ENCODE measurements around the gene ACTR6. TPM values are rescaled to one million over a fixed set of nuclear protein-coding genes. Genes with fewer than 3 reads are reported as not detected.

ACTR6 gene
- total and polyA plus RNA-seq, 2 experiments from 2014 or later = 15.8 to 28.0 TPM

- no peaks in the 10 kb centered on the region for H3K27me3 ChIP-seq
- no peak for DNase-seq (ENCODE audit: low read depth in 1 of 2, low spot score in 1 of 2)
- peaks cover 4% of the 10 kb centered on the region for H3K4me1 ChIP-seq (ENCODE audit: low read depth)
- no peak overlapping the region for H3K4me3 ChIP-seq
- no peaks in the 10 kb centered on the region for H3K9me3 ChIP-seq (ENCODE audit: low read depth)
- H3K27ac ChIP-seq = no peak overlapping the region
- TF ChIP-seq, protein P1, sequence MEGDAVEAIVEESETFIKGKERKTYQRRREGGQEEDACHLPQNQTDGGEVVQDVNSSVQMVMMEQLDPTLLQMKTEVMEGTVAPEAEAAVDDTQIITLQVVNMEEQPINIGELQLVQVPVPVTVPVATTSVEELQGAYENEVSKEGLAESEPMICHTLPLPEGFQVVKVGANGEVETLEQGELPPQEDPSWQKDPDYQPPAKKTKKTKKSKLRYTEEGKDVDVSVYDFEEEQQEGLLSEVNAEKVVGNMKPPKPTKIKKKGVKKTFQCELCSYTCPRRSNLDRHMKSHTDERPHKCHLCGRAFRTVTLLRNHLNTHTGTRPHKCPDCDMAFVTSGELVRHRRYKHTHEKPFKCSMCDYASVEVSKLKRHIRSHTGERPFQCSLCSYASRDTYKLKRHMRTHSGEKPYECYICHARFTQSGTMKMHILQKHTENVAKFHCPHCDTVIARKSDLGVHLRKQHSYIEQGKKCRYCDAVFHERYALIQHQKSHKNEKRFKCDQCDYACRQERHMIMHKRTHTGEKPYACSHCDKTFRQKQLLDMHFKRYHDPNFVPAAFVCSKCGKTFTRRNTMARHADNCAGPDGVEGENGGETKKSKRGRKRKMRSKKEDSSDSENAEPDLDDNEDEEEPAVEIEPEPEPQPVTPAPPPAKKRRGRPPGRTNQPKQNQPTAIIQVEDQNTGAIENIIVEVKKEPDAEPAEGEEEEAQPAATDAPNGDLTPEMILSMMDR (IDR thresholded peaks at IDR 0.05; ENCODE audit: low read depth, low read length) = no peak
- H3K36me3 ChIP-seq = no peaks in the 10 kb centered on the region
These were observed 35.3 kb upstream of the ACTR6 start for GRCh38 chr12:100165356-100165755.

GRCh38 chr12:100166232-100166631 lies 34.4 kb upstream of the ACTR6 start:
- TF ChIP-seq, protein P1 (IDR thresholded peaks at IDR 0.05; ENCODE audit: low read depth, low read length) = no peak
- no peak overlapping the region for H3K4me3 ChIP-seq
- peaks cover 4% of the 10 kb centered on the region for H3K4me1 ChIP-seq (ENCODE audit: low read depth)
- no peaks in the 10 kb centered on the region for H3K36me3 ChIP-seq
- H3K27ac ChIP-seq = no peak overlapping the region
- no peaks in the 10 kb centered on the region for H3K9me3 ChIP-seq (ENCODE audit: low read depth)
- no peak for DNase-seq (ENCODE audit: low read depth in 1 of 2, low spot score in 1 of 2)
- no peaks in the 10 kb centered on the region for H3K27me3 ChIP-seq

GRCh38 chr12:100168562-100168961 lies 32.1 kb upstream of the ACTR6 start:
- no peaks in the 10 kb centered on the region for H3K36me3 ChIP-seq
- H3K9me3 ChIP-seq (ENCODE audit: low read depth) = no peaks in the 10 kb centered on the region
- no peak overlapping the region for H3K4me3 ChIP-seq
- no peaks in the 10 kb centered on the region for H3K27me3 ChIP-seq
- peaks cover 4% of the 10 kb centered on the region for H3K4me1 ChIP-seq (ENCODE audit: low read depth)
- no peak for DNase-seq (ENCODE audit: low read depth in 1 of 2, low spot score in 1 of 2)
- TF ChIP-seq, protein P1 (IDR thresholded peaks at IDR 0.05; ENCODE audit: low read depth, low read length) = no peak
- no peak overlapping the region for H3K27ac ChIP-seq

DNA sequence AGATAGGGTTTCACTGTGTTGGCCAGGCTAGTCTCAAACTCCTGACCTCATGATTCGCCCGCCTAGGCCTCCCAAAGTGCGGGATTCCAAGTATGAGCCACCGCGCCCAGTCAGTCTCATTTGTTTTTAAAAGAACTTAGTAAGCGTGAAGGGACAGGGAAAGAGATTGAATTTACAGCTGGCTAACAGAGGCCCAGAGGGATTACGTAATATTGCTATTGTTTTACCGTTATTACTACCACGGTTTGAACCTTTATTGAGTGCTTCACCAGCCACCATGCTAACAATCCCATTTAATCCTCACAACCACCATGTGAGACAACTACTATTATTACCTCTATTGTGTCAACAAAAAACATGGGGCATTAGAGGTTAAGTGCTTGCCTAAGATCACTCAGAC lies 31.3 kb upstream of the ACTR6 start:
- Histone ChIP-seq H3K27me3 (no peaks in the 10 kb centered on the region), H3K9me3 (ENCODE audit: low read depth) (no peaks in the 10 kb centered on the region), H3K4me1 (ENCODE audit: low read depth) (peaks cover under 1% of the 10 kb centered on the region), H3K27ac (no peak overlapping the region), H3K4me3 (no peak overlapping the region), H3K36me3 (no peaks in the 10 kb centered on the region)
- no peak for DNase-seq (ENCODE audit: low read depth in 1 of 2, low spot score in 1 of 2)
- TF ChIP-seq, protein P1 (IDR thresholded peaks at IDR 0.05; ENCODE audit: low read depth, low read length) = no peak

DNA sequence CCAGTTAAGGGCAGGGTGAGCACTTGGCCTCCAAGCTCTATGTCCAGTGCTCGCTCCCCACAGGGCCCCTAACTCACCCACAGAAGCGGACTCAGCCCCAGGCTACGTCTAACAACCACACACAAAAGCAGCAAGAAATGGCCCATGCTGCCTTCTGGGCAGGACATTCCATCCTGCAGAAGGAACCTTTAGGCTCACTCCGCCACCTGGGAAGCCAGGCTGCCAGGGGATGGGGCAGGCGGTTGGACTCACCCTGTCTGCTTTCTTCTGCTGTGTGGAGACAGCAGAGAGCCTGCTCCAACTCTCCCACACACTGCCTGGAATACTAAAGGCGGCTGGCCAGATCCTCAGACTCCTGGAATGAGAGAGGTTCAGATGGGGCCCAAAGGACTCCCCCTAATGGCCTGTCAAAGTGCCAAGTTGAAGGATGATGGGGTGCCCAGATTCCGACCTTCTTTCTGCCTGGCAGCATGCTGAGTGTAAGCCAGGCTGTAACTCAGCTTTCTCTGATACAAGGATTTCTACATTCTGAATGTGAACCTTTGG lies 30.2 kb upstream of the ACTR6 start:
- Histone ChIP-seq H3K4me1 (ENCODE audit: low read depth) (no peaks in the 10 kb centered on the region), H3K27ac (no peak overlapping the region), H3K27me3 (no peaks in the 10 kb centered on the region), H3K36me3 (no peaks in the 10 kb centered on the region), H3K4me3 (no peak overlapping the region), H3K9me3 (ENCODE audit: low read depth) (no peaks in the 10 kb centered on the region)
- peak in 1 of 2 donors; percentile 25 for DNase-seq (ENCODE audit: low read depth in 1 of 2, low spot score in 1 of 2)
- TF ChIP-seq, protein P1 (IDR thresholded peaks at IDR 0.05; ENCODE audit: low read depth, low read length) = no peak

All from cardiac muscle cell (in vitro differentiated cells and primary cell).